HUES64 (cell line): ENCODE results near the gene YOD1.

Source experiments
- H3K27ac ChIP-seq: 2 replicates; pipeline ENCODE4 v1.7.0; 2013; ENCODE audit warnings: low read depth, low read length, inconsistent platforms
- H3K27me3 ChIP-seq: 2 replicates; pipeline ENCODE4 v1.6.1; 2013; ENCODE audit warnings: mild to moderate bottlenecking, low read length; ENCODE audit not compliant: insufficient read depth
- H3K36me3 ChIP-seq: 2 replicates; pipeline ENCODE4 v1.6.1; 2013; ENCODE audit warnings: mild to moderate bottlenecking, low read length; ENCODE audit not compliant: insufficient read depth
- H3K4me1 ChIP-seq: 2 replicates; pipeline ENCODE4 v1.6.1; 2013; ENCODE audit warnings: mild to moderate bottlenecking, low read length, moderate library complexity; ENCODE audit not compliant: insufficient read depth
- H3K4me3 ChIP-seq: 2 replicates; pipeline ENCODE4 v1.5.1; 2013; ENCODE audit warnings: mild to moderate bottlenecking, low read length, moderate library complexity
- H3K9ac ChIP-seq: 2 replicates; pipeline ENCODE4 v1.6.1; 2013; ENCODE audit warnings: mild to moderate bottlenecking, low read depth, low read length
- H3K9me3 ChIP-seq: 2 replicates; pipeline ENCODE4 v1.6.1; 2013; ENCODE audit warnings: low read depth, low read length; ENCODE audit not compliant: insufficient read depth
- WGBS: fragments of 150-250, 120-280 bp; methylation state at CpG from one replicate; pipeline ENCODE4 v1.1.7; 2013; ENCODE audit warnings: missing lambda C conversion rate; 5-methylcytosine and 5-hydroxymethylcytosine counted together

The YOD1 gene

GRCh38 chr1:207022996-207023679, 27.9 kb downstream of the YOD1 start:
- Histone ChIP-seq H3K9me3 (no peaks in the 10 kb centered on the region), H3K36me3 (no peaks in the 10 kb centered on the region), H3K4me1 (peaks cover 25% of the 10 kb centered on the region), H3K27me3 (no peaks in the 10 kb centered on the region; the same call in 1 of the 2 replicates), H3K4me3 (no peak overlapping the region), H3K9ac (no peak overlapping the region), H3K27ac (no peak overlapping the region)
- 90% methylated on average over 8 of the region's 8 CpGs for WGBS

DNA sequence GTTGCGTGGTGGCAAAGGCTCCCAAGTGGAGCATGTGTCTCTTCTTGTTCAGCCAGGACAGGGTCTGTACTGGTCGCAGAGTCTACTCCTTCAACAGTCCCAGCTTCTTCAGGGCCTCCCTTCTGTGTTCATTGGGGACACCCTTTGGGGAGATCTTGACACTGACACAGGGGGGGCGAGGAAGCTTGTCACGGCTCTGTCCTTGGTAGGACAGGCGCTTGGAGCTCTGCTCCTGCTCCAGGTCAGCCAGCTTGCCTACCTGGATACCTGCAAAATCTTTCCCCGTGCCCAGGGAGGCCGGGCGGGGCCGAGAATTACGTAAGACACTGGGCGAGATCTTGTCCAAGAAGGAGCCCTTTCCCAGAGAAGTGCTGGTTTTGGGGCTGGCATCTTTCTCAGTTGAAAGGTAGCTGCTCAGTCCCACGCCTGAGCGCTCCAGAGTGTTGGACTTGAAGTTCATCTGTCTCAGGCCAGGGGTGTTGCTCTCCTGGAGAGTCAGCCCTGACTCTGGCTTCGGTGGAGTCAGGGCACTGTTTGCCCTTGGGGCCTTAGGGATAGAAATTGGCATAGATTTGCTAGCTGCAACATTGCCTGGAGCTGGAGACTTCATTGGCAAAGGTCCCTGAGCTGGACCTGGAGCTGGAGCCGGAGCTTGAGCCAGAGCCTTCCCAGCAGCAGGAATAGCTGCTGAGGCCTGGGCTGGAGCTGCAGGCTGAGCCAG, 29.0 kb downstream of the YOD1 start:
- Histone ChIP-seq H3K36me3 (no peaks in the 10 kb centered on the region), H3K27ac (no peak overlapping the region), H3K4me1 (peaks cover 23% of the 10 kb centered on the region), H3K27me3 (no peaks in the 10 kb centered on the region; the same call in 1 of the 2 replicates), H3K9me3 (no peaks in the 10 kb centered on the region), H3K4me3 (no peak overlapping the region), H3K9ac (no peak overlapping the region)
- 93% methylated on average over 15 of the region's 15 CpGs for WGBS

GRCh38 chr1:207021139-207021861, 29.7 kb downstream of the YOD1 start:
- Histone ChIP-seq H3K9ac (no peak overlapping the region), H3K4me3 (no peak overlapping the region), H3K27me3 (no peaks in the 10 kb centered on the region; the same call in 1 of the 2 replicates), H3K36me3 (no peaks in the 10 kb centered on the region), H3K9me3 (no peaks in the 10 kb centered on the region), H3K4me1 (peaks cover 17% of the 10 kb centered on the region), H3K27ac (no peak overlapping the region)
- 85% methylated on average over 8 of the region's 8 CpGs for WGBS

DNA sequence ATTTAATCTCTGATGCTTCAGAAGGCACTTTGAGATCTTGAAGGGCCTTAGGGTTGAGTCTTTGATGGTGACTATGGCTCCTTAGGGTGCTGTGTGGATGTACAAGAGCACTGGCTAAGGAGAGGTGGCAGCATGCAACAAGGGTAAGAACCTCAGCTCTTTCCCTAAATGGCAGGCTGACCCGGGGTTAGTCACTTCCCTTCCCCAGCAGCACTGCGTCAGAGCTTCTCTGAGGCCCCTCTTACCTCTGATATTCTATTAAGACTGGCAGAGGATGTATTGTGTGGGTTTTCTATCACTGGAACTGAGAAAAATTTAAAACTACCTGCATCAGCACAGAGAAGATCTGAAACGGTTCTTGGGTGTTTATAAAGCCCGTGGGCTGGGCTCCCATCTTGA, 30.3 kb downstream of the YOD1 start:
- no peaks in the 10 kb centered on the region; the same call in 1 of the 2 replicates for H3K27me3 ChIP-seq
- WGBS = 89% methylated on average over 4 of the region's 4 CpGs
- H3K9ac ChIP-seq = no peak overlapping the region
- no peak overlapping the region for H3K27ac ChIP-seq
- H3K9me3 ChIP-seq = no peaks in the 10 kb centered on the region
- no peak overlapping the region for H3K4me3 ChIP-seq
- H3K4me1 ChIP-seq = peaks cover 11% of the 10 kb centered on the region
- no peaks in the 10 kb centered on the region for H3K36me3 ChIP-seq

- Histone ChIP-seq H3K27ac (no peak overlapping the region), H3K9ac (no peak overlapping the region)
These were observed 30.8 kb downstream of the YOD1 start for GRCh38 chr1:207020065-207020708.

GRCh38 chr1:207019661-207020060, 31.3 kb downstream of the YOD1 start:
- H3K27me3 ChIP-seq = no peaks in the 10 kb centered on the region; the same call in 1 of the 2 replicates
- no peak overlapping the region for H3K4me3 ChIP-seq
- H3K27ac ChIP-seq = no peak overlapping the region
- no peaks in the 10 kb centered on the region for H3K9me3 ChIP-seq
- WGBS = 94% methylated on average over 2 of the region's 2 CpGs
- H3K36me3 ChIP-seq = no peaks in the 10 kb centered on the region
- H3K4me1 ChIP-seq = peaks cover 3% of the 10 kb centered on the region; the same call in 1 of the 2 replicates
- no peak overlapping the region for H3K9ac ChIP-seq

More at GRCh38 chr1:207020065-207020708, 30.8 kb downstream of the YOD1 start:
- Histone ChIP-seq H3K9me3 (no peaks in the 10 kb centered on the region), H3K4me3 (no peak overlapping the region), H3K27me3 (no peaks in the 10 kb centered on the region; the same call in 1 of the 2 replicates), H3K36me3 (no peaks in the 10 kb centered on the region), H3K4me1 (peaks cover 6% of the 10 kb centered on the region)
- WGBS = 93% methylated on average over 5 of the region's 9 CpGs

GRCh38 chr1:207019161-207019560, 31.8 kb downstream of the YOD1 start:
- no peaks in the 10 kb centered on the region; the same call in 1 of the 2 replicates for H3K27me3 ChIP-seq
- 92% methylated on average over 2 of the region's 2 CpGs for WGBS
- H3K9ac ChIP-seq = no peak overlapping the region
- H3K4me3 ChIP-seq = no peak overlapping the region
- H3K27ac ChIP-seq = no peak overlapping the region
- H3K9me3 ChIP-seq = no peaks in the 10 kb centered on the region
- H3K4me1 ChIP-seq = no peaks in the 10 kb centered on the region
- H3K36me3 ChIP-seq = no peaks in the 10 kb centered on the region

DNA sequence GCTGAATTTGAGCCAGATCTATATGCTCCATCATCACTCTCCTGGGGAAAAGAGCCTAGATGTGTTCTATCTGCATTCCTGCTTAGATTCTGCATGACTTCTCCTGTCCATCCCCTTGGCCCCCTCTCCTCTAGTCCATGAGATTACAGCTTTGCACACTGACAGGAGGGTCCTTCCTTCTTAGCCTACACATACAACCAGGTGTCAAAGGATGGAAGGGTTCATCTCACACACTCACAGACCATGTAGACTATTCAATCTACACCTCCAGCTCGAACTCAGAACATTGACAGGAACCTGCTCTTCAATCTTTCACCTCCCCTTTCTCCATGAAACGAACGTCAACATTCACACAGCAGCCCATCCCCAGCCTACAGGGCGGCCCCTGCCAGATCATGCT, 32.3 kb downstream of the YOD1 start:
- no peak overlapping the region for H3K4me3 ChIP-seq
- H3K27me3 ChIP-seq = no peaks in the 10 kb centered on the region; the same call in 1 of the 2 replicates
- H3K9ac ChIP-seq = no peak overlapping the region
- H3K27ac ChIP-seq = no peak overlapping the region
- no peaks in the 10 kb centered on the region for H3K4me1 ChIP-seq
- no peaks in the 10 kb centered on the region for H3K36me3 ChIP-seq
- 89% methylated on average over 4 of the region's 4 CpGs for WGBS
- no peaks in the 10 kb centered on the region for H3K9me3 ChIP-seq

DNA sequence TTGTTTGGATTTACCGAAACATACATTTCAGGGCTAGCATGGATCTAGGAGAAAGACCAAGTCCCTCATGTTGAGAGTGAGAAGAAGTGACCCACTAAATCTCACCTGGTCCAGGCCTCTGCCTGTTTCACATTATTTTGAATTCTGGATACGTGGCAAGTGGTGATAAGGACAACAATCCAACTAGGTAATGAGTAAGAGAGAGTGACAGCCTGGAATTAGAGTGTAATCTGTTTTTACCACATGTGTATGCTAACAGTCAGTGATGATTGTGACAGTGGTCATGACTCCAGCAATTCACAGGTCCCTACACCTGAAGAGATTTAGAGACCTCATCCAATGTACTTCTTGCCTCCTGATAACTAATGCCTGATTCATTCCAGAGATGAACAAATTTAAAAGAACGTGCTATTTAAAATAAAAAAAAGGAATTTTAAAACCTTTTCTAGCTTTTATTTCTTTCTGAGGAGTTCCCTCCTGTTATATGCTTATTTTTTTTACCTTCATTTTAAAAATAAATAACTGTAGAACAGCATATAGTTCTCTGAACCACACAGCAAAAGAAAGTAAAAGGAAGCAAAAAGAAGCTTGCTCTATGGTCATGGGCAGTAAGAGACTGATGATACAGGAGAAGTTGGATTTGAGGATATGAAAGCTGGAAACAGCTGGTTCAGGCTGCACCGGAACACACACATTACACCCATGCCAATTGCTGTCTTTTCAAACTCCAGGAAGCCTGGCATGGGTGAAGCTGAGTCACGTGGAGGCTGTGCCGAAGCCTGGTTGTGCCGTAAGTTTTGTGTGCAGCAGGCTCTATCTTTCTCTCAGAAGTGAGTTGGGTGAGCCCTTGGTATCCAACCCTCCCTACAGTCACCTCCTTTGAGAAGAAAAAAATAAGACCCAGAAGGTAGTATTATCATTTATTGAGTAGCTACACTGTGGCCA, 33.1 kb downstream of the YOD1 start:
- no peak overlapping the region for H3K9ac ChIP-seq
- H3K27ac ChIP-seq = no peak overlapping the region
- H3K4me3 ChIP-seq = no peak overlapping the region
- H3K9me3 ChIP-seq = no peaks in the 10 kb centered on the region
- 92% methylated on average over 7 of the region's 7 CpGs for WGBS
- no peaks in the 10 kb centered on the region; the same call in 1 of the 2 replicates for H3K27me3 ChIP-seq
- no peaks in the 10 kb centered on the region for H3K36me3 ChIP-seq
- H3K4me1 ChIP-seq = no peaks in the 10 kb centered on the region

GRCh38 chr1:207015791-207016190, 35.2 kb downstream of the YOD1 start:
- H3K9ac ChIP-seq = no peak overlapping the region
- no peaks in the 10 kb centered on the region; the same call in 1 of the 2 replicates for H3K27me3 ChIP-seq
- no peak overlapping the region for H3K4me3 ChIP-seq
- H3K27ac ChIP-seq = no peak overlapping the region
- H3K9me3 ChIP-seq = no peaks in the 10 kb centered on the region
- no peaks in the 10 kb centered on the region for H3K36me3 ChIP-seq
- H3K4me1 ChIP-seq = no peaks in the 10 kb centered on the region
- WGBS = 98% methylated on average over 3 of the region's 3 CpGs
